GM18868 (cell line): Measurements from ENCODE around the gene RBMS3.

Experiments
- ATAC-seq: cut with Tn5 transposase; IDR thresholded peaks from one replicate; pipeline ENCODE4 v1.9.1; 2021; ENCODE audit warnings: mild to moderate bottlenecking, moderate library complexity; ENCODE audit not compliant: unreplicated experiment

The RBMS3 gene

GRCh38 chr3:29275309-29275708 is 5.6 kb upstream of the RBMS3 start:
- ATAC-seq = no peak

- ATAC-seq = no peak
These were observed 3.6 kb upstream of the RBMS3 start for GRCh38 chr3:29277249-29277648.

GRCh38 chr3:29279286-29279685 is 1.6 kb upstream of the RBMS3 start:
- ATAC-seq = no peak

GRCh38 chr3:29279806-29280205 is 1.1 kb upstream of the RBMS3 start:
- ATAC-seq = peak; percentile 25

- ATAC-seq = no peak
These were observed 148 bp downstream of the RBMS3 start for GRCh38 chr3:29281094-29281343.

GRCh38 chr3:29281344-29282241 is 722 bp downstream of the RBMS3 start:
- ATAC-seq = peak; percentile 67

GRCh38 chr3:29282427-29283230 is 1.8 kb downstream of the RBMS3 start:
- ATAC-seq = no peak

GRCh38 chr3:29283231-29284119 is 2.6 kb downstream of the RBMS3 start:
- ATAC-seq = peak; percentile 8

GRCh38 chr3:29284497-29284896 is 3.6 kb downstream of the RBMS3 start:
- ATAC-seq = no peak

GRCh38 chr3:29285471-29286071 is 4.7 kb downstream of the RBMS3 start:
- no peak for ATAC-seq

- no peak for ATAC-seq
These were observed 5.8 kb downstream of the RBMS3 start for GRCh38 chr3:29286478-29287240.

GRCh38 chr3:29290596-29290995 is 9.7 kb downstream of the RBMS3 start:
- ATAC-seq = no peak

GRCh38 chr3:29291260-29291981 is 10.6 kb downstream of the RBMS3 start:
- no peak for ATAC-seq

- no peak for ATAC-seq
These were observed 11.1 kb downstream of the RBMS3 start for GRCh38 chr3:29291982-29292363.

GRCh38 chr3:29293421-29293820 is 12.6 kb downstream of the RBMS3 start:
- peak; percentile 48 for ATAC-seq

- no peak for ATAC-seq
These were observed 17.1 kb downstream of the RBMS3 start for GRCh38 chr3:29297998-29298397.

GRCh38 chr3:29301332-29302019 is 20.6 kb downstream of the RBMS3 start:
- ATAC-seq = no peak

- ATAC-seq = no peak
These were observed 21.7 kb downstream of the RBMS3 start for GRCh38 chr3:29302619-29303018.

- peak; percentile 64 for ATAC-seq
These were observed 26.4 kb downstream of the RBMS3 start for GRCh38 chr3:29307295-29307694.
